ENCODE results near the gene NINJ1. TPM values are rescaled to one million over a fixed set of nuclear protein-coding genes. Genes with fewer than 3 reads are reported as not detected.

NINJ1 gene
- total RNA-seq, 4 donors from 2014 or later: 64.6 to 113 (median 94.8) TPM

- WGBS, 2 donors: 70 to 74% methylated on average over 3 of the region's 3 CpGs
- no peak for TF ChIP-seq POLR2A (IDR thresholded peaks at IDR 0.05)
- TF ChIP-seq, protein P1, sequence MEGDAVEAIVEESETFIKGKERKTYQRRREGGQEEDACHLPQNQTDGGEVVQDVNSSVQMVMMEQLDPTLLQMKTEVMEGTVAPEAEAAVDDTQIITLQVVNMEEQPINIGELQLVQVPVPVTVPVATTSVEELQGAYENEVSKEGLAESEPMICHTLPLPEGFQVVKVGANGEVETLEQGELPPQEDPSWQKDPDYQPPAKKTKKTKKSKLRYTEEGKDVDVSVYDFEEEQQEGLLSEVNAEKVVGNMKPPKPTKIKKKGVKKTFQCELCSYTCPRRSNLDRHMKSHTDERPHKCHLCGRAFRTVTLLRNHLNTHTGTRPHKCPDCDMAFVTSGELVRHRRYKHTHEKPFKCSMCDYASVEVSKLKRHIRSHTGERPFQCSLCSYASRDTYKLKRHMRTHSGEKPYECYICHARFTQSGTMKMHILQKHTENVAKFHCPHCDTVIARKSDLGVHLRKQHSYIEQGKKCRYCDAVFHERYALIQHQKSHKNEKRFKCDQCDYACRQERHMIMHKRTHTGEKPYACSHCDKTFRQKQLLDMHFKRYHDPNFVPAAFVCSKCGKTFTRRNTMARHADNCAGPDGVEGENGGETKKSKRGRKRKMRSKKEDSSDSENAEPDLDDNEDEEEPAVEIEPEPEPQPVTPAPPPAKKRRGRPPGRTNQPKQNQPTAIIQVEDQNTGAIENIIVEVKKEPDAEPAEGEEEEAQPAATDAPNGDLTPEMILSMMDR (IDR thresholded peaks at IDR 0.05): no peak
- intact Hi-C loops (cut with DNase I; ENCODE audit: low total_unique reads): no loop called here
- no peak overlapping the region for H3K4me3 ChIP-seq (ENCODE audit: low read depth, poor library complexity, severe bottlenecking)
- no peak for DNase-seq (ENCODE audit: low spot score in 2 of 2)
These were observed 52.1 kb downstream of the NINJ1 start for GRCh38 chr9:93081931-93082330.

DNA sequence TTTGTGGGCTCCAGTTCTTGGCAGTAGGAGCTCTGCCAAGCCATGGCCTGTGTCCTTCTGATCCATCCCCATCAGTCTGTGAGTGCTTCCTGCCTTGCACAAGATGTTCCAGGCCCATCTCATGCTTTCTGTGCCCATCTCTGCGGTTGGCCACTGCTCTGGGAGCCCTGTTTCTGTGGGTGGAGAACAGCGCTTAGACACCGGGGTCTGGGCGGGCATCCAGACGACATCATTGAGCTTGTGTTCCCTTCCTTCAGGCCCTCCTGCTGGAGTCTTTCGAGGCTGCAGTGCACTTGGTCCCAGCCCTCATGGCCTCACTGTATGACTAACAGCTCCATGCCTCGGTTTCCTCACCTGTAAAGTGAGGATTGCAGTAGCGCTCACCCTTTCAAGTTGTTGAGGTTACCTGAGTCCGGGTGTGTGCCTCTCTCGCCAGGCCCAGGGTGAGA is 52.9 kb downstream of the NINJ1 start:
- WGBS, 2 donors: 84% methylated on average over 10 of the region's 10 CpGs

GRCh38 chr9:93080406-93080805 is 53.6 kb downstream of the NINJ1 start:
- intact Hi-C loops (cut with DNase I; ENCODE audit: low total_unique reads): no loop called here
- DNase-seq (ENCODE audit: low spot score in 2 of 2): peak in 1 of 2 donors; percentile 57
- WGBS, 2 donors: 91 to 94% methylated on average over 9 of the region's 9 CpGs
- H3K4me3 ChIP-seq (ENCODE audit: low read depth, poor library complexity, severe bottlenecking): no peak overlapping the region
- TF ChIP-seq, protein P1 (IDR thresholded peaks at IDR 0.05): no peak
- TF ChIP-seq POLR2A (IDR thresholded peaks at IDR 0.05): no peak

More for the DNA sequence above, 52.9 kb downstream of the NINJ1 start:
- H3K4me3 ChIP-seq (ENCODE audit: low read depth, poor library complexity, severe bottlenecking): no peak overlapping the region
- TF ChIP-seq, protein P1 (IDR thresholded peaks at IDR 0.05): no peak
- TF ChIP-seq POLR2A (IDR thresholded peaks at IDR 0.05): no peak
- DNase-seq (ENCODE audit: low spot score in 2 of 2): peak in 1 of 2 donors; percentile 53
- intact Hi-C loops (cut with DNase I; ENCODE audit: low total_unique reads): no loop called here

DNA sequence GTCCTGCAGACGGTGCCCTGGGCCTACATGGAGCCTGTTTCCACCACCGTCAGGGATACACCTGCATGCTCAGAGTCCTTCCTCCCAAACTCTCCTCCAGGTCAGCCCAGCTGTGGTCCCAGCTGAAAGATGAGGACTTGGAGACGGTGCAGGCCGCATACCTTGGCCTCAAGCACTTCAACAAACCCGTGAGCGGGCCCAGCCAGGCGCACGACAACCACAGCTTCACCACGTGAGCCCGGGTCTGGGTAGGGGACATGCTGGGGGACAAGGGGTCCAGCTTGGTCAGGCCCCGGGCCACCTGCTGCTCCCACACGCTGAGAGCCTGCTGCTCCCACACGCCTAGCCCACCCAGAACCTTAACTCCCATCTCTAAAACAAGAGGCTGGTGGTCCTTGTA is 54.7 kb downstream of the NINJ1 start:
- intact Hi-C loops (cut with DNase I; ENCODE audit: low total_unique reads): no loop called here
- no peak for TF ChIP-seq POLR2A (IDR thresholded peaks at IDR 0.05)
- TF ChIP-seq, protein P1 (IDR thresholded peaks at IDR 0.05): no peak
- 96 to 100% methylated on average over 4 to 13 of the region's 13 CpGs for WGBS, 2 donors
- peak in 1 of 2 donors; percentile 78 for DNase-seq (ENCODE audit: low spot score in 2 of 2)
- no peak overlapping the region for H3K4me3 ChIP-seq (ENCODE audit: low read depth, poor library complexity, severe bottlenecking)

GRCh38 chr9:93077811-93078210 is 56.2 kb downstream of the NINJ1 start:
- no peak overlapping the region for H3K4me3 ChIP-seq (ENCODE audit: low read depth, poor library complexity, severe bottlenecking)
- intact Hi-C loops (cut with DNase I; ENCODE audit: low total_unique reads): no loop called here
- DNase-seq (ENCODE audit: low spot score in 2 of 2): no peak
- no peak for TF ChIP-seq POLR2A (IDR thresholded peaks at IDR 0.05)
- TF ChIP-seq, protein P1 (IDR thresholded peaks at IDR 0.05): no peak
- 94 to 98% methylated on average over 13 to 14 of the region's 16 CpGs for WGBS, 2 donors

- H3K4me3 ChIP-seq (ENCODE audit: low read depth, poor library complexity, severe bottlenecking): no peak overlapping the region
- intact Hi-C loops (cut with DNase I; ENCODE audit: low total_unique reads): no loop called here
- no peak for DNase-seq (ENCODE audit: low spot score in 2 of 2)
- TF ChIP-seq POLR2A (IDR thresholded peaks at IDR 0.05): no peak
- TF ChIP-seq, protein P1 (IDR thresholded peaks at IDR 0.05): no peak
- WGBS, 2 donors: 100% methylated on average over 1 of the region's 1 CpG
These were observed 56.7 kb downstream of the NINJ1 start for GRCh38 chr9:93077367-93077766.

All from lower leg skin (tissue), 4 donors.